PC-9 (cell line): Measurements from ENCODE around the gene PTPRD.

ENCODE experiments used
- EZH2 ChIP-seq: fragments of 200-600 bp; sonication (generic); IDR thresholded peaks from 2 replicates; pipeline ENCODE4 v1.8.0; 2017; ENCODE audit warnings: antibody characterized with exemption, low read depth
- TF ChIP-seq, protein P1 (sequence below): fragments of 200-600 bp; sonication (generic); conservative IDR thresholded peaks from 2 replicates; pipeline ENCODE4 v1.6.1; 2017; ENCODE audit warnings: mixed run types, antibody characterized with exemption, mild to moderate bottlenecking, moderate library complexity

DNA sequence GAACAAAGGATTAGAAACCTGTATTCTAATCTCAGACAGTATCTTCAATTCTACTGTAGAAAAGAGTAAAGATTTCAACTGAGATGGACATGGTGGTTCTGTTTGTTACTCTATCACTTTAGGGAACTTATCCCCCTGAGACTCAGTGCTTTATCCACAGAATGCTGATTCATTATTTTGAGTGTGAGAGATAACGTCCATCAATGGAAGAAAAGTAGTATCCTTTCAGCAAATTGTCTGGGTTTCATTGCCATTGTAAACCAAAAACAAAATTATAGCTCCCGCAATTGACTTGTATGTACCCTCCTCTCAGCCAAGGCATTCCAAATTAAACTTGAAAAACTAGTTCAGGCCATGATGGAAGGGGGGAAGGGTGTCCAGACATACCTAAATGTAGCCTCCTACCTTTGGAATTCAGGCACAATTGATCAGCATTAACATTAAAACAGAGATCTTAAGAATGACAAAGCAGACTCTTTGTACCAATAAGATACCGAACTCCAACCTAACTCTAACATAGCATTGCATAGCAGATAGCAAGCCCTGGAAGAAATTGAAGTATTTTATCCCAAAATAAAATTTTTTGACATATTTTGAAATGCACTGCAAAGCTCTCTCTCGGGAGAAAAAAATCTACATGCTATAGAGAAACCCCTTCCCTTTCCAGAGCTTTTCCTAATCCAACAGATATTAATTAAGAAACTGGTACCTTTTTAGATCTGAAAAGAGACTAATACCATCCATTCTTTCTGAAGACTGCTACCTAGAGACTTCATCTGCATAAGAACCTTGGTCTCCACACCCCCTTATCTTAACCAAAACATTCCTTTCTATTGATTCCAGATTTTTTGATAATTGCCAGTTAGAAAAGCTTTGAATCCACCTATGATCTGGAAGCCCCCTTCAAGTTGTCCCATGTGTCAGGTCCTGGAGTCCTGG is 1055.7 kb downstream of the PTPRD start:
- TF ChIP-seq, protein P1, sequence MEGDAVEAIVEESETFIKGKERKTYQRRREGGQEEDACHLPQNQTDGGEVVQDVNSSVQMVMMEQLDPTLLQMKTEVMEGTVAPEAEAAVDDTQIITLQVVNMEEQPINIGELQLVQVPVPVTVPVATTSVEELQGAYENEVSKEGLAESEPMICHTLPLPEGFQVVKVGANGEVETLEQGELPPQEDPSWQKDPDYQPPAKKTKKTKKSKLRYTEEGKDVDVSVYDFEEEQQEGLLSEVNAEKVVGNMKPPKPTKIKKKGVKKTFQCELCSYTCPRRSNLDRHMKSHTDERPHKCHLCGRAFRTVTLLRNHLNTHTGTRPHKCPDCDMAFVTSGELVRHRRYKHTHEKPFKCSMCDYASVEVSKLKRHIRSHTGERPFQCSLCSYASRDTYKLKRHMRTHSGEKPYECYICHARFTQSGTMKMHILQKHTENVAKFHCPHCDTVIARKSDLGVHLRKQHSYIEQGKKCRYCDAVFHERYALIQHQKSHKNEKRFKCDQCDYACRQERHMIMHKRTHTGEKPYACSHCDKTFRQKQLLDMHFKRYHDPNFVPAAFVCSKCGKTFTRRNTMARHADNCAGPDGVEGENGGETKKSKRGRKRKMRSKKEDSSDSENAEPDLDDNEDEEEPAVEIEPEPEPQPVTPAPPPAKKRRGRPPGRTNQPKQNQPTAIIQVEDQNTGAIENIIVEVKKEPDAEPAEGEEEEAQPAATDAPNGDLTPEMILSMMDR = no peak
- TF ChIP-seq EZH2 = no peak
